H1 (cell line): ENCODE data around the gene LRP5. TPM values are rescaled to one million over a fixed set of nuclear protein-coding genes. Genes with fewer than 3 reads are reported as not detected.

Source experiments
- JUND ChIP-seq: IDR thresholded peaks from 2 replicates; pipeline ENCODE4 v1.6.1; 2011; ENCODE audit warnings: mild to moderate bottlenecking, improper control_type of control experiment, low read length
- SP4 ChIP-seq: IDR thresholded peaks from 2 replicates; pipeline ENCODE4 v1.6.1; 2012; ENCODE audit warnings: low read length, inconsistent platforms
- polyA plus RNA-seq, 7 experiments: library from polyadenylated mRNA; depleted of rRNA in 3 of 7; stranded (reverse) in 5 of 7; unstranded in 2 of 7; fragments of >200 nt in 5 of 7; fragments of 200-250 nt in 2 of 7; gene quantifications; 1 replicate in 5 of 7; 2 replicates in 1 of 7; 4 replicates in 1 of 7; pipeline versions ENCODE4 v1.2.1 to v1.2.3, GENCODE V29; 2011 to 2013; ENCODE audit warnings: missing spikeins in 2 of 7, mixed read lengths in 2 of 7
- total RNA-seq: library from RNA; stranded (reverse); fragmentation: NEBNext Ultra II Directional; extraction: Animal tissue kit (Norgen Biotek cat#: 25700); gene quantifications from 2 replicates; pipeline ENCODE4 v1.2.1, GENCODE V29; 2021
- TF ChIP-seq, protein P1 (sequence below): IDR thresholded peaks from 2 replicates; pipeline ENCODE4 v1.6.1; 2012; ENCODE audit warnings: inconsistent platforms

The LRP5 gene
- total and polyA plus RNA-seq, 2 of the 8 experiments (the other 6 are each of a cell fraction or from before 2014, with no cell fraction given) = 19.0 to 38.9 TPM

DNA sequence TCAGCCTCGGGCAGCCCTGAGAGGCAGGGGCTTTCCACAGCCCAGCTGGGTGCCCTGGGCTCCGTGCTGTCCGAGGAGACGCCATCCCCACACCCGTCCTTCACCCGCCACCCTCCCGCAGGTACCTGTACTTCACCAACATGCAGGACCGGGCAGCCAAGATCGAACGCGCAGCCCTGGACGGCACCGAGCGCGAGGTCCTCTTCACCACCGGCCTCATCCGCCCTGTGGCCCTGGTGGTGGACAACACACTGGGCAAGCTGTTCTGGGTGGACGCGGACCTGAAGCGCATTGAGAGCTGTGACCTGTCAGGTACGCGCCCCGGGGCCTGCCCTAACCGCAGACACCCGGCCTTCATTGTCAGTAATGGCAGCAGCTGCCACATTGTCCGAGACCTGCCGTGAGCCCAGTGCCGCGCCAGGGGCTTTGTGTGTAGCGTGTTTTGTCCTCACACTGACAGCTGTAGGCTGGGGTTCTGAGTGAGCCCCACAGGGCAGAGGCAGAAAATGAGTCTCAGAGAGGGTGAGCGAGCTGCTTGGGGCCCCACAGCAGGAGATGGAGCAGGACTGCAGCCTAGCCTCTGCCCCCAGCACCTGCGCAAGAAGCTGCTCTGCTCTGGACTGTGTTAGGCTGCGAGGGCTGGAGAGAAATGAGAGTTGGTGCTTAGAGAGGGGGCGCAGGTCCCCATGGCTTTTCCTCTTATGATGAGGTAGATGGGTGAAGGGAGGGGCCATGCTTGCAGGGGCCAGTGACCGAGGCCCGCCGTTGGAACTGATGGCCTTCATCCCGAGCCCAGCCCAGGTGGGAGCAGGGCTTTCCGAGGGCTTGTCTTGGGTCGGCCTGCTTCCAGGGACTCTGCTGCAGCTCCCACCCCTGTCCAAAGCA lies 112.8 kb downstream of the LRP5 start (continued):
- no peak for TF ChIP-seq JUND
- no peak for TF ChIP-seq SP4
- TF ChIP-seq, protein P1, sequence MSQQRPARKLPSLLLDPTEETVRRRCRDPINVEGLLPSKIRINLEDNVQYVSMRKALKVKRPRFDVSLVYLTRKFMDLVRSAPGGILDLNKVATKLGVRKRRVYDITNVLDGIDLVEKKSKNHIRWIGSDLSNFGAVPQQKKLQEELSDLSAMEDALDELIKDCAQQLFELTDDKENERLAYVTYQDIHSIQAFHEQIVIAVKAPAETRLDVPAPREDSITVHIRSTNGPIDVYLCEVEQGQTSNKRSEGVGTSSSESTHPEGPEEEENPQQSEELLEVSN = no peak
